GM19372 (cell line): ENCODE data around the gene SPAG17.

ENCODE experiments used
- ATAC-seq: cut with Tn5 transposase; IDR thresholded peaks from one replicate; pipeline ENCODE4 v1.9.1; 2021; ENCODE audit warnings: mild to moderate bottlenecking, low read depth, moderate library complexity; ENCODE audit not compliant: unreplicated experiment

The SPAG17 gene

GRCh38 chr1:118084400-118084799 lies 100.6 kb downstream of the SPAG17 start:
- ATAC-seq, result no peak

GRCh38 chr1:118082984-118083383 lies 102.0 kb downstream of the SPAG17 start:
- no peak for ATAC-seq

GRCh38 chr1:118081387-118081786 lies 103.6 kb downstream of the SPAG17 start:
- peak; percentile 52 for ATAC-seq

GRCh38 chr1:118077331-118078045 lies 107.5 kb downstream of the SPAG17 start:
- ATAC-seq, result no peak

GRCh38 chr1:118075116-118075515 lies 109.9 kb downstream of the SPAG17 start:
- ATAC-seq, result no peak

DNA sequence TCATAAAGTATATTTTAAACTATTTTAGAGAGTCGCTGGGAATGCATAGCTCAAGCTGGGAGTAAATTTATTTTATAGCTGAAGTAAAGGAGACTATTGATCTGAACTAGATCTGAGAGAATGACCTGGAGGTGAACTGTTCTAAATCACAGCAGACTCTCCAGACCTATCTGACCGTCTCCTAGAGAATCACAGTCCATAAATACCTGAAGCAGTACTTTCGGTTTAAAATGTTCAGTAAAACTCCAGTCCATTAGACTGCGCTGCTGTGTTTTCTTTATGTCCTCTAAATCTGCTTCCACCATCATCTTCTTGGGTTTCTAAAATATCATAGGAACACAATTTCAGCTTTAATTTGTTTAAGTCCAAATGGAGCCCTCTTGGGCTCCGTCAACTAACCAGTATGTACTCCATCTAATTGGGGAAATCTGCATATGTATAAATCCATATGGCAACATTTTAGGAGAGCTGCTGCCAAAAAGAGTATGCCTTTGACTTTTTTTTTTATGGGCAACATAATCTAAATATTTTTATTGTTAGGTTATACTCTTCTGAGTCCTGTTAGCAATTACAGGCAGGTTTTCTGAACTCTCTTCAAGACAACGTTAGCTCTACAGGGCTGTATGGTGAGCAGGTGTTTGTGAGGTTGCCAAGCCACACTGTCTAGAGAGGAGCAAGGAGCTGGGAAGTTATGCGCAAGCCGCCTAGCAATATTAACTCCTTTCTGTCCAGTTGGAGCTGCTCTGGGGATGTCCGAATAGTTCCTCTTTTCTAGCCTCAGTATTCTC lies 111.2 kb downstream of the SPAG17 start:
- ATAC-seq, result no peak

DNA sequence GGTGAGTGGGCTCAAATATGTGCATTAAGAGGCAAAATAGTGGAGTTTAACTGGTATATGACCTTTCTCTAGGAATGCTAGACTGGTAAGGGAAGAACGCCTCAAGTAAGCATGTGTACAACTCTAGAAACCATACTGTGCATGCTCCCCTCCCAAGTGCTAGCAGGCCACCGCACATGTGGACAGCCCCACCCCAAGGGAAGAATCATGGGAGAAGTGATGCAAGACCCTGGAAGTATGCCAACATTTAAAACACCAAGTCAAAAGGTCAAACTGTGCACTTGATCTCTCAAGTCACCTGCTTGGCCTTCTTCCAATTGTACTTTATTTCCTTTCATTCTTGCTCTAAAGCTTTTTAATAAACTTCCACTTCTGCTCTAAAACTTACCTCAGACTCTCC lies 135.0 kb downstream of the SPAG17 start:
- no peak for ATAC-seq

DNA sequence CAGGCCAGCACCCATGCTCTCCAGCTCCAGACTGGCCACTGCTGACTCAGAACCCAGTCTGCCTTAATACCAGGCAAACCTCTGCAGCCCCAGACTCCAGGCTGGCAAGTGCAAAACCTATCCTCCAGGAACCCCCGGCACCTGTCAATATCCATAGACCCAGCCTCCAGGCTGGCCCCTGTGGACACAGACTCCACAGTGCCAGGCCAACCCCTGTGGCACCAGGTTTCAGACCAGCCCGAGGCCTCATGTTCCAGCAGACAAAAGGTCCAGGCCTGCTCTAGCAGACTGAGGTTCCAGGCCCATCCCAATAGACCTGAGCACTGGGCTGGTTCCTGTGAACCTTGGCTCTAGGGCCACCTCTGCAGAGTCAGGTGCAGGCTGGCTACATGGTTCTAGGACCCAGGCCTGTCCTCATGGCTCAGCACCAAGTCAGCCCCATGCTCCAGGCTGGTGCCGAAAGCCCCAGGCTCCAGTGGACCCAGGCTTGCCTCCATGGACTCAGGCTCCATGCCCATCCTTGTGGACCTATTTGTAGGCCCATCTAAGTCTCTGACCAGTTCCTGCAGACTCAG lies 137.3 kb downstream of the SPAG17 start:
- ATAC-seq, result no peak

DNA sequence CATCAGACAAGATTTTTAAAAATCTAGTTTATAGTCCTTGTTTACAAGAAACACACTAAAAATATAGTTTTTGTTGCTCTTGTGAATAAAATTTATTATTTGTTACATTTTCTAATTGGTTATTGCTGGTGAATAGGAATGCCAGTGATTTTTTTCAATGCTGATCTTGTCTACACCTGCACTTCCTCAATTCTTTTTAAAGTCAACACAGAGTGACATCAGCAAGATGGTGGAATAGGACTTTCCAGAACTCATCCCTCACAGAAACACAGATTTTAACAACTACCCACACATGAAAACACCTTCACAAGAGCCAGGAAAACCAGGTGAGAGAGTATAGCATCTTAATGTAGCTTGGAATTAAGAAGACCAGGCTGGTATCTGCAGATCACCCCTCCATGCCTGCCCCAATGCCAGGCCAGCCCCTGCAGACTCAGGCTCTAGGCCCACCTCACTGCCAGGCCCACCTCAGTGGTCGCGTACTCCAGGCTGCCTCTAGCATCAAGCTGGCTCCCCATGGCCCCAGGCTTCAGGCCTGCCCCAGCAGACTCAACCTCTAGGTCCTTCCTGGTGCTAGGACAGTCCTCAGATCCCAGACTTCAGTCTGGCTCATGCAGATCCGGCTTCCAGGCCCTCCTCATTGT lies 137.9 kb downstream of the SPAG17 start:
- ATAC-seq, result no peak

GRCh38 chr1:118043624-118044023 lies 141.4 kb downstream of the SPAG17 start:
- no peak for ATAC-seq

DNA sequence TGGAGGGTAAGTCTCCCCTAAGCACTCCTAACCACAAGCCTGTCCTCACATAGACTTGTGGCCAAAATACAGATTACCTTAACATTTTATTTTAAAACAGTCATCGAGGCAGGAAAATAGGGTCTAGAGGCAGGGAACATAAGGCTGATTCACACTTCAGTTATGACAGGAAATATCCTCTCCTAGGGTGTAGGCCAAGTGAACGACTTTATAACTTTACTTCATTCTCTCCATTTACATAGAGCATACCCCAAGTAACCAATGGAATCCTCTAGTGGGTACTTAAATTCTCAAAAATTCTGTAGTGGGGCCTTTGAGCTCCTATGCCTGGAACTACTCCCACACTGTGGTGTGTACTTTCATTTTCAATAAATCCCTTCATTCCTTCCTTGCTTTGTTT lies 142.5 kb downstream of the SPAG17 start:
- ATAC-seq, result no peak

GRCh38 chr1:118039170-118039569 lies 145.9 kb downstream of the SPAG17 start:
- no peak for ATAC-seq

- no peak for ATAC-seq
These were observed 152.1 kb downstream of the SPAG17 start for GRCh38 chr1:118032883-118033282.

DNA sequence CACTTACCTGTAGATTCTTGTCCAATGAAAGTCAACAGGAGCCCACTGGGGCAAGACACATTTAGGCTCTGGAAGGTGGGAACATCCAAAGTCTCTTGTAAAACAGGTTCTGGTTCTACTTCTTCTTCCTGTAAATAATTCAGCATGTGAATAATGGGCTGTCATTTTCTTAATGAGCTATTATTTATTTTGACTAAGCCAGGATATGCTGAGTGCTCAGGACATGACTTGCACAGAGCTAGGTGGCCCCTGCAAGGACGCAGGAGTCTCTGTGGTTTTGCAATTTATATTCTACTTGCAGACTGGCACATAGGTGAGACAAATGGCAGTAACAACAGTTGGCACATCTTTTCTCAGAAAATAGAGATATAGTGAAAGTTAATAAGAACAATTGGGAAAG lies 156.8 kb downstream of the SPAG17 start:
- no peak for ATAC-seq

DNA sequence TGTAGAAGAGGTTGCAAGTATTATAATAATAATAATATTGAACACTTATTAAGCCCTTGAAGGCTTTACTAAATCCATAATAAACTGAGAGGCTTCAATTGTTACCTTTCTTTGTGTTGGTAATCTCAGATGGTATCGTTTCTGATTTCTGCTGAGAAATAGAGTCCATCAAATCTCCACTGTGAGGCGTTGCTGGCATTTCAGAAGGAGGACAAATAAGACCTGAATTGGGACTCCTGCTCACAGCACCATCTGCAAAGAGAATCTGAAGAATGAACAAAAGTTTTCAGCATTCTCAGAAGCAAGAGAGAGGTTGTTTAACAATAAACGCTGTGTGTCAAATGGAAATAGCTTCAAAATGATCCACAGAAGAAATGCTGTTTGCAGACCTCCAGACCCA lies 161.8 kb downstream of the SPAG17 start:
- ATAC-seq, result no peak

DNA sequence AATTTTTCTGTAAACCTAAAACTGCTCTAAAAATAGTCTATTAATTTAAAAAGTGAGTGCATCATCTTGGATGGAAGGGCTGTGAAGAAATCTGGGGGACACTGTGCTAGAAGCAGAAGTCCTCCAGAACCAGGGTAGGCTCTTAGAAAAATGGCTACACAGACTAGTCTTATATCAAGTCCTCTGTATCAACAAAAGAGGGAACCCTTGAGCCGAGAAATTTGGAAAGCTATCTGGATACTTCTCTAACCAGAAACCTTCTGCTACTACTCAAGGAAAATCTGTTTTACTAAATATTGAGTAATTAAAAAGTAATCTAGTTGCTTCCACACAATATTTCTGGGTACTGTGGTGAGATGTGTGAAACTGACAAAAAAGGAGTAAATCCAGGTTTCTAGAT lies 163.4 kb downstream of the SPAG17 start:
- no peak for ATAC-seq

DNA sequence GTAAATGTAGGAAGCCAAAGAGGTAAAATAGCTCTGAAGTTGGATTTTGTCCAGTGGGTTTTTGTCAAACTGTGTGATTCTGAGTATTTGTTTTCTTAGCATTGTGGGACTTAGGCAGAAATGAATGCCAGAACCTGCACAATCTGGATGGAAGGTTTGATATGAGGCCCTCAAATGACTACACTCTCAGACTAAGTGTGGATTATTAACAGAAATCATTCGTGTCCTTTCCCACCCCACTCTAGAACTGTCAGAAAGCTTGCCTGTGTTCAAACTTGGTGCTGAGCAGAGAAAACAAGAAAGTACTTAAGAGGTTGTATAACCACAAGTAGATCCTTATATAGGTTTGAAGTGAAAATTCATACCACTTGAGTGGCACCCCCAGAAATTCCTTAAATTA lies 167.0 kb downstream of the SPAG17 start:
- no peak for ATAC-seq

- ATAC-seq, result no peak
These were observed 171.1 kb downstream of the SPAG17 start for GRCh38 chr1:118013938-118014337.

- no peak for ATAC-seq
These were observed 171.7 kb downstream of the SPAG17 start for GRCh38 chr1:118013336-118013735.

- no peak for ATAC-seq
These were observed 172.4 kb downstream of the SPAG17 start for GRCh38 chr1:118012515-118013124.

GRCh38 chr1:118008011-118008410 lies 177.0 kb downstream of the SPAG17 start:
- ATAC-seq, result no peak
